K562 (cell line): Measurements from ENCODE around the gene CACNA1C. TPM values are rescaled to one million over a fixed set of nuclear protein-coding genes. Genes with fewer than 3 reads are reported as not detected.

ENCODE experiments used
- ATAC-seq: fragments of 200-7000 bp; cut with Tn5 transposase; 3 replicates; pipeline ENCODE4 v1.9.1; 2020; ENCODE audit warnings: moderate library complexity
- BruUV-seq: library from RNA; stranded (reverse); fragments of 400-500 nt; replicated peaks from 2 replicates; lab custom pipeline; 2021; lab: Mats Ljungman, UMichigan
- CTCF ChIA-PET: fragments of 300-600 bp; formaldehyde crosslinking; extraction: SDS; loops from one replicate; lab custom pipeline; 2021; ENCODE audit warnings: low intra/inter-chr PET ratio; lab: Yijun Ruan, JAX
- POLR2A ChIA-PET: fragments of 300-600, 350-650 bp; sonication (Branson Sonifier 250); formaldehyde crosslinking; extraction: SDS; loops from one replicate; lab custom pipeline; 2021; ENCODE audit warnings: antibody characterized with exemption, inconsistent platforms; lab: Yijun Ruan, JAX
- DNase-seq, 4 experiments: peaks; one replicate each; pipeline versions ENCODE4 v3.0.0 to v3.0.0-alpha.2; 2011 to 2018; ENCODE audit warnings: low spot score in 3 of 4, mixed read lengths in 3 of 4; ENCODE audit errors: extremely low read depth in 1 of 4
- FAIRE-seq: peaks from 2 replicates; lab custom pipeline; 2011; peaks lifted over from hg19 to GRCh38; lab: Jason Lieb, UNC
- H2AFZ ChIP-seq: 2 replicates; pipeline ENCODE4 v1.6.0; 2011; ENCODE audit warnings: low read depth, low read length, control low read depth, inconsistent platforms
- H3K27ac ChIP-seq: fragments of 200-600 bp; 3 replicates; pipeline ENCODE4 v1.8.0; 2011; ENCODE audit warnings: low read depth, mild to moderate bottlenecking, control low read depth, inconsistent platforms, low read length, moderate library complexity, mixed read lengths; ENCODE audit errors: extremely low read depth
- H3K27me3 ChIP-seq, 2 experiments: fragments of 300-600 bp in 1 of 2; 2 replicates in 1 of 2; 3 replicates in 1 of 2; pipeline versions ENCODE4 v1.6.0 to v1.8.0; 2011; ENCODE audit warnings: inconsistent platforms in 2 of 2, low read length in 2 of 2, mild to moderate bottlenecking in 1 of 2, mixed read lengths in 1 of 2, moderate library complexity in 1 of 2; ENCODE audit not compliant: control insufficient read depth in 2 of 2, insufficient read depth in 2 of 2
- H3K36me3 ChIP-seq: fragments of 300-600 bp; 3 replicates; pipeline ENCODE4 v1.8.0; 2011; ENCODE audit warnings: mild to moderate bottlenecking, low read length, inconsistent platforms; ENCODE audit not compliant: control insufficient read depth, insufficient read depth
- H3K4me1 ChIP-seq, 2 experiments: fragments of 200-600 bp in 1 of 2; replicated peaks in 1 of 2; 2 replicates in 1 of 2; 3 replicates in 1 of 2; pipeline versions ENCODE4 v1.5.1 to v1.8.0; 2011; ENCODE audit warnings: inconsistent platforms in 2 of 2, low read length in 2 of 2, mild to moderate bottlenecking in 1 of 2, mixed read lengths in 1 of 2, moderate library complexity in 1 of 2; ENCODE audit not compliant: control insufficient read depth in 2 of 2, insufficient read depth in 2 of 2
- H3K4me2 ChIP-seq: 2 replicates; pipeline ENCODE4 v1.6.1; 2011; ENCODE audit warnings: low read length, control low read depth, inconsistent platforms, mixed read lengths; ENCODE audit not compliant: insufficient read depth
- H3K4me3 ChIP-seq: fragments of 200-600 bp; sonication (generic), shearing (Covaris generic); 2 replicates; pipeline ENCODE4 v1.5.1; 2016; ENCODE audit warnings: control low read depth, inconsistent platforms
- H3K79me2 ChIP-seq: fragments of 200-600 bp; 3 replicates; pipeline ENCODE4 v1.8.0; 2011; ENCODE audit warnings: low read length, inconsistent platforms; ENCODE audit not compliant: control insufficient read depth, insufficient read depth
- H3K9ac ChIP-seq, 2 experiments: 2 replicates each; pipeline versions ENCODE4 v1.6.0 to v1.6.1; 2011; ENCODE audit warnings: low read depth in 2 of 2, low read length in 2 of 2, control low read depth in 1 of 2, inconsistent platforms in 1 of 2, mild to moderate bottlenecking in 1 of 2, mixed read lengths in 1 of 2; ENCODE audit not compliant: insufficient read depth in 1 of 2
- H3K9me1 ChIP-seq: one replicate; pipeline ENCODE4 v1.6.0; 2011; ENCODE audit warnings: inconsistent platforms, mild to moderate bottlenecking, low read length, moderate library complexity; ENCODE audit not compliant: control insufficient read depth, insufficient read depth
- H3K9me3 ChIP-seq: replicated peaks from 2 replicates; pipeline ENCODE4 v1.5.1; 2011; ENCODE audit warnings: low read depth, low read length, inconsistent platforms; ENCODE audit not compliant: control insufficient read depth, insufficient read depth
- H4K20me1 ChIP-seq: replicated peaks from 2 replicates; pipeline ENCODE4 v1.6.1; 2011; ENCODE audit warnings: low read length, inconsistent platforms, mixed read lengths; ENCODE audit not compliant: control insufficient read depth, insufficient read depth
- CCAR2 ChIP-seq: fragments of 200-400 bp; formaldehyde crosslinking; IDR thresholded peaks from 2 replicates; pipeline ENCODE4 v1.6.1; 2017; ENCODE audit warnings: mild to moderate bottlenecking, low read depth, low read length
- NR4A1 ChIP-seq, 2 experiments: fragments of 250-450 bp in 1 of 2; fragments of 450-650 bp in 1 of 2; sonication (Bioruptor Pico) in 1 of 2; IDR thresholded peaks; 2 replicates each; pipeline versions ENCODE4 v1.4.0 to v1.6.1; 2016 to 2020; ENCODE audit warnings: mild to moderate bottlenecking in 2 of 2, missing compliant biosample characterization in 1 of 2, missing genetic modification characterization in 1 of 2, moderate library complexity in 1 of 2
- RAD51 ChIP-seq: fragments of 450-650 bp; IDR thresholded peaks from 2 replicates; pipeline ENCODE4 v1.7.1; 2016; ENCODE audit warnings: low read depth, mild to moderate bottlenecking, borderline replicate concordance
- TEAD4 ChIP-seq, 2 experiments: sonication (generic) in 1 of 2; formaldehyde crosslinking in 1 of 2; IDR thresholded peaks; 2 replicates each; pipeline versions ENCODE4 v1.6.1 to v1.8.0; 2012 to 2022; ENCODE audit warnings: borderline replicate concordance in 1 of 2, inconsistent platforms in 1 of 2, low read length in 1 of 2, mild to moderate bottlenecking in 1 of 2, missing genetic modification reagents in 1 of 2
- ZNF57 ChIP-seq: fragments of 450-650 bp; formaldehyde crosslinking; IDR thresholded peaks from 2 replicates; pipeline ENCODE4 v1.4.0; 2020; ENCODE audit warnings: mild to moderate bottlenecking, moderate library complexity
- WGBS: fragments of 100-300 bp; shearing (Covaris generic); methylation state at CpG from one replicate; pipeline ENCODE4 v1.1.6; 2016; ENCODE audit warnings: low coverage, mixed read lengths; ENCODE audit not compliant: insufficient coverage; ENCODE audit errors: missing lambda C conversion rate; 5-methylcytosine and 5-hydroxymethylcytosine counted together
- in situ Hi-C: fragments of 300-500 bp; cut with MboI; formaldehyde crosslinking; loops from 4 replicates; pipeline ENCODE4 v1.15.0; 2018; ENCODE audit warnings: inconsistent platforms, mixed read lengths
- intact Hi-C: fragments of 100-400 bp; cut with micrococcal nuclease; formaldehyde crosslinking; loops from 2 replicates; pipeline ENCODE4 v1.14.2; 2022
- polyA plus RNA-seq, 8 experiments: library from polyadenylated mRNA; depleted of rRNA in 4 of 8; stranded (reverse) in 5 of 8; unstranded in 3 of 8; fragments of >200 nt; fragmentation: Nextera tagmentation in 2 of 8; fragmentation: Illumina TruSeq in 1 of 8; extraction: Ambion mirVana in 2 of 8; extraction: Trizol in 1 of 8; gene quantifications; 2 replicates each; pipeline versions ENCODE4 v1.2.1 to v1.2.3, GENCODE V29; 2011 to 2014; ENCODE audit warnings: inconsistent platforms in 1 of 8, missing spikeins in 1 of 8
- total RNA-seq, 7 experiments: library from RNA; depleted of rRNA in 6 of 7; stranded (reverse); fragments of >200 nt in 6 of 7; fragmentation: Illumina TruSeq in 2 of 7; extraction: Trizol in 2 of 7; gene quantifications; 2 replicates each; pipeline versions ENCODE4 v1.2.1 to v1.2.3, GENCODE V29; 2011 to 2021; ENCODE audit warnings: low replicate concordance in 1 of 7
- TF ChIP-seq, protein P1 (sequence below), 2 experiments: IDR thresholded peaks; 2 replicates each; pipeline ENCODE4 v1.6.1; 2011; ENCODE audit warnings: borderline replicate concordance in 1 of 2, control low read depth in 1 of 2, low read depth in 1 of 2, low read length in 1 of 2, mild to moderate bottlenecking in 1 of 2, mixed read lengths in 1 of 2, moderate library complexity in 1 of 2; ENCODE audit not compliant: insufficient read depth in 1 of 2, insufficient read length in 1 of 2, poor library complexity in 1 of 2, severe bottlenecking in 1 of 2; ENCODE audit errors: extremely low read depth in 1 of 2

The CACNA1C gene
- total and polyA plus RNA-seq, 9 of the 15 experiments (the other 6 are each of a cell fraction or from before 2014, with no cell fraction given), result not detected

DNA sequence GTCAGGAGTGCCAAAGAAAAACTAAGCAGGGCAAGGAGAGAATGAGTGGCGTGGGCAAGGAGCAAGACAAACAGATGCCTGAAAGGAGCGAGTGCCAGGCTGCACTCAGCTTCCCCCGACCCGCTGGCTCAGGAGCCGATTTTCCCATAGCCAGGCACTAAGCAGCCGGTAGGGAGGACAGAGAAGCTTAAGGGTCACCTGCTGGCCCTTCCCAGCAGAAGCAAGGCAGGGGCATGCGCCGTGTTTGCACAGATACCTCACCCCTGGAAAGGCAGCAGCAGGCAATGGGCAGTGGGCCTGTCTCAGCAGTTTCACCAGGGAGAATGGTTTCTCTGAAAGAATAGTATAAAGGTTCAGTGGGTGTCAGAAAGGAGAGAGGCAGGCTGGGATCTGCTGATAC is 637.1 kb downstream of the CACNA1C start:
- no peak for DNase-seq
- 2% methylated on average over 7 of the region's 8 CpGs for WGBS
- Histone ChIP-seq H3K79me2 (no peaks in the 10 kb centered on the region), H3K4me3 (no peak overlapping the region), H2AFZ (no peak overlapping the region), H3K27ac (no peak overlapping the region), H3K4me2 (no peak overlapping the region), H3K4me1 (peaks cover 0 to 11% of the 10 kb centered on the region in 2 experiments; a peak in 2 of 5 replicates), H3K9ac (no peak overlapping the region), H3K36me3 (no peaks in the 10 kb centered on the region), H3K9me3 (no peaks in the 10 kb centered on the region)
- intact Hi-C loops, result no loop called here
- CTCF ChIA-PET, result no interaction called here
- TF ChIP-seq, protein P1, sequence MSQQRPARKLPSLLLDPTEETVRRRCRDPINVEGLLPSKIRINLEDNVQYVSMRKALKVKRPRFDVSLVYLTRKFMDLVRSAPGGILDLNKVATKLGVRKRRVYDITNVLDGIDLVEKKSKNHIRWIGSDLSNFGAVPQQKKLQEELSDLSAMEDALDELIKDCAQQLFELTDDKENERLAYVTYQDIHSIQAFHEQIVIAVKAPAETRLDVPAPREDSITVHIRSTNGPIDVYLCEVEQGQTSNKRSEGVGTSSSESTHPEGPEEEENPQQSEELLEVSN (IDR thresholded peaks at IDR 0.05; ENCODE audit: borderline replicate concordance in 1 of 2, extremely low read depth in 1 of 2, insufficient read depth in 1 of 2, insufficient read length in 1 of 2, low read depth in 1 of 2, low read length in 1 of 2, poor library complexity in 1 of 2, severe bottlenecking in 1 of 2), result no peak
- TF ChIP-seq TEAD4 (IDR thresholded peaks at IDR 0.05; ENCODE audit: low read length) (no peak), TEAD4 (CRISPR knock-in tag; IDR thresholded peaks at IDR 0.05; ENCODE audit: borderline replicate concordance) (no peak), NR4A1 (CRISPR knock-in tag; IDR thresholded peaks at IDR 0.05) (no peak), NR4A1 (tag; IDR thresholded peaks at IDR 0.05) (no peak), RAD51 (no peak), ZNF57 (CRISPR knock-in tag) (no peak), CCAR2 (no peak)
- TF ChIP-seq, all 486 proteins: peak for 0
- Histone ChIP-seq H3K9me1 (no peaks in the 10 kb centered on the region), H4K20me1 (no peaks in the 10 kb centered on the region), H3K27me3 (peaks cover 8 to 23% of the 10 kb centered on the region in 2 experiments; a peak in 4 of 5 replicates)
- in situ Hi-C loops, result no loop called here
- ATAC-seq, result no peak
- no TSS peak for BruUV-seq
- FAIRE-seq, result no peak
- POLR2A ChIA-PET, result no interaction called here
